Stimulated activated CD8-positive, alpha-beta memory T cell treated with anti-CD3 and anti-CD28 coated beads, Interleukin-15, amount 100 ng/mL, for 4 hours (primary cell): ENCODE measurements around the gene ANKRD13D.

Experiments used
- DNase-seq, 2 donors: peaks; one replicate each; pipeline ENCODE4 v3.0.0-alpha.2; 2020; ENCODE audit warnings: low read depth in 2 of 2

The ANKRD13D gene

GRCh38 chr11:67261946-67262681 lies 27.0 kb upstream of the ANKRD13D start:
- no peak for DNase-seq

- no peak for DNase-seq
Measured at GRCh38 chr11:67262731-67263675, 26.1 kb upstream of the ANKRD13D start.

- DNase-seq: no peak
Measured at GRCh38 chr11:67264260-67264659, 24.8 kb upstream of the ANKRD13D start.

- no peak for DNase-seq
Measured at GRCh38 chr11:67264877-67265632, 24.0 kb upstream of the ANKRD13D start.

- no peak for DNase-seq
Measured at GRCh38 chr11:67265633-67266448, 23.3 kb upstream of the ANKRD13D start.

- DNase-seq: no peak
Measured at GRCh38 chr11:67266449-67267187, 22.5 kb upstream of the ANKRD13D start, which contains the start of gene GRK2. GRK2 (plus strand) TSS chr11:67266473; CDS start chr11:67266700, 227 bp downstream.

GRCh38 chr11:67267188-67268080 lies 21.7 kb upstream of the ANKRD13D start:
- no peak for DNase-seq

GRCh38 chr11:67268081-67268961 lies 20.8 kb upstream of the ANKRD13D start:
- DNase-seq: no peak

- no peak for DNase-seq
Measured at GRCh38 chr11:67268962-67269268, 20.2 kb upstream of the ANKRD13D start.

- no peak for DNase-seq
Measured at GRCh38 chr11:67269401-67270255, 19.5 kb upstream of the ANKRD13D start.

- DNase-seq: no peak
Measured at GRCh38 chr11:67270256-67271204, 18.6 kb upstream of the ANKRD13D start.

- no peak for DNase-seq
Measured at GRCh38 chr11:67271205-67271540, 17.9 kb upstream of the ANKRD13D start.

GRCh38 chr11:67271541-67272284 lies 17.4 kb upstream of the ANKRD13D start:
- no peak for DNase-seq

- DNase-seq: no peak
Measured at GRCh38 chr11:67272327-67273259, 16.5 kb upstream of the ANKRD13D start.
